ENCODE measurements around the gene MTUS2.

MTUS2 gene

DNA sequence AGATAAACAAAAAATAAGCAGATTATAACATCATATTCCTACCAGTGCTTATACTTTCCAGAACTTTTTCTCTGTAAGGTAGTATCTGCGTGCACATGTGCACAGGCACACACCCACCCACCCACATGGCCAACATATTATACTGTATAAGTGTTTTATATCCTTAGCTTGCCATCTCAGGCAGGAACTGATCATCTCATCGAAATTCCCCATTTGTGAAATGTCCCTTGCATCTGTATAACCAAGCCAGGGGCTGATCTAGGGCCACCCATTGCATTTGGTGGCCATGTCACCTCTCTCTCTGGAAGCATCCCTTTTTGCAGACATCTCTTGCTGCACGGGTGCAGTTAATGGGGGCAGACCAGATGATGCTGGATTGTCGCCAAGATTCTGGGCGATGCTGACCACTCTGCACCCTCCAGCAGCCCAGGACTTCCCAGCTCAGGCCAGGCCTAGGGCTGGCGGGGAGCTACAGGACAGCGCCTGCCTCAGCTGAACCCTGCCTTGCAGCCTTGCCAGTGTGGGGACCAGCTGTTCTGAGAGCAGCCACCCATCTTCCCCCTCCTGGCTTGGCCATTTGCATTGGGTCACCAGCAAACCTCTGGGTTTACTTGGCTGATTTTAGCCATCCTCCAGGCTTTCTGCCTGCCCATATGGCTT lies 679.5 kb downstream of the MTUS2 start:
- no peak for TF ChIP-seq EZH2phosphoT487 (conservative IDR thresholded peaks at IDR 0.05; ENCODE audit: low read length)
- H3K79me2 ChIP-seq (ENCODE audit: insufficient read depth, low read length): no peaks in the 10 kb centered on the region
- no peak overlapping the region for H3K4me3 ChIP-seq (ENCODE audit: insufficient read depth, low read length, poor library complexity, severe bottlenecking)
- no peak overlapping the region for H2AFZ ChIP-seq (ENCODE audit: low read depth, low read length, severe bottlenecking)
- H3K4me2 ChIP-seq (ENCODE audit: low read depth, low read length, poor library complexity, severe bottlenecking): no peak overlapping the region
- no peaks in the 10 kb centered on the region for H3F3A ChIP-seq (ENCODE audit: insufficient read depth)
- H4K20me1 ChIP-seq (ENCODE audit: low read depth, low read length): no peaks in the 10 kb centered on the region
- H3K36me3 ChIP-seq (ENCODE audit: low read length): no peaks in the 10 kb centered on the region
- H3K27ac ChIP-seq (ENCODE audit: low read depth, low read length): no peak overlapping the region
- H3K9me3 ChIP-seq (ENCODE audit: insufficient read depth, low read length): no peaks in the 10 kb centered on the region
- no peak overlapping the region for H3K9ac ChIP-seq (ENCODE audit: low read length)
- no peaks in the 10 kb centered on the region for H3K27me3 ChIP-seq (ENCODE audit: low read length)
- H3K9me2 ChIP-seq (replicated peaks; ENCODE audit: insufficient read depth, low read length): no peaks in the 10 kb centered on the region

DNA sequence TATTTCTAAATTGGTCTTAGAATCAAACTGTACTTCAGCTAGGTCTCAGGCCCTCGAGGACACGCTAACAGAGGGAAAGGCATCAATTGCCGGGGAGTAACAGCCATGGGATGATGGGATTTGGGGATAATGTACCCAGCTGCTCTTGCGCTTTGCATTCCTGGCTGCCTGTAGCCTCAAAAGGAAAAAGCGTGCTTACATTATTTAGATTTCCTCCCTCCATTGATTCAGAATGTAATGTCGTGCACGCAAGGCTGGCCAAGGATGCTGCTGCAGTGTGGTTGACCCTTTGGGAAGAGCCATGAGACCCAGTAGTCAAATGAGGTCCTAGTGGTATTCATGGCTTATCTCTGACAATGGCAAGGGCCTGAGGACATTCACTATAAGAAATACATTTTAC lies 680.2 kb downstream of the MTUS2 start:
- H3F3A ChIP-seq (ENCODE audit: insufficient read depth): no peaks in the 10 kb centered on the region
- no peaks in the 10 kb centered on the region for H3K9me2 ChIP-seq (replicated peaks; ENCODE audit: insufficient read depth, low read length)
- no peaks in the 10 kb centered on the region for H3K9me3 ChIP-seq (ENCODE audit: insufficient read depth, low read length)
- H3K4me2 ChIP-seq (ENCODE audit: low read depth, low read length, poor library complexity, severe bottlenecking): no peak overlapping the region
- H3K36me3 ChIP-seq (ENCODE audit: low read length): no peaks in the 10 kb centered on the region
- no peak overlapping the region for H3K4me3 ChIP-seq (ENCODE audit: insufficient read depth, low read length, poor library complexity, severe bottlenecking)
- no peak overlapping the region for H3K9ac ChIP-seq (ENCODE audit: low read length)
- no peaks in the 10 kb centered on the region for H4K20me1 ChIP-seq (ENCODE audit: low read depth, low read length)
- H3K79me2 ChIP-seq (ENCODE audit: insufficient read depth, low read length): no peaks in the 10 kb centered on the region
- no peak for TF ChIP-seq EZH2phosphoT487 (conservative IDR thresholded peaks at IDR 0.05; ENCODE audit: low read length)
- TF ChIP-seq, protein P1, sequence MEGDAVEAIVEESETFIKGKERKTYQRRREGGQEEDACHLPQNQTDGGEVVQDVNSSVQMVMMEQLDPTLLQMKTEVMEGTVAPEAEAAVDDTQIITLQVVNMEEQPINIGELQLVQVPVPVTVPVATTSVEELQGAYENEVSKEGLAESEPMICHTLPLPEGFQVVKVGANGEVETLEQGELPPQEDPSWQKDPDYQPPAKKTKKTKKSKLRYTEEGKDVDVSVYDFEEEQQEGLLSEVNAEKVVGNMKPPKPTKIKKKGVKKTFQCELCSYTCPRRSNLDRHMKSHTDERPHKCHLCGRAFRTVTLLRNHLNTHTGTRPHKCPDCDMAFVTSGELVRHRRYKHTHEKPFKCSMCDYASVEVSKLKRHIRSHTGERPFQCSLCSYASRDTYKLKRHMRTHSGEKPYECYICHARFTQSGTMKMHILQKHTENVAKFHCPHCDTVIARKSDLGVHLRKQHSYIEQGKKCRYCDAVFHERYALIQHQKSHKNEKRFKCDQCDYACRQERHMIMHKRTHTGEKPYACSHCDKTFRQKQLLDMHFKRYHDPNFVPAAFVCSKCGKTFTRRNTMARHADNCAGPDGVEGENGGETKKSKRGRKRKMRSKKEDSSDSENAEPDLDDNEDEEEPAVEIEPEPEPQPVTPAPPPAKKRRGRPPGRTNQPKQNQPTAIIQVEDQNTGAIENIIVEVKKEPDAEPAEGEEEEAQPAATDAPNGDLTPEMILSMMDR (IDR thresholded peaks at IDR 0.05; ENCODE audit: insufficient read depth, low read length, poor library complexity, severe bottlenecking): no peak
- H3K27ac ChIP-seq (ENCODE audit: low read depth, low read length): no peak overlapping the region
- no peaks in the 10 kb centered on the region for H3K27me3 ChIP-seq (ENCODE audit: low read length)
- H2AFZ ChIP-seq (ENCODE audit: low read depth, low read length, severe bottlenecking): no peak overlapping the region

DNA sequence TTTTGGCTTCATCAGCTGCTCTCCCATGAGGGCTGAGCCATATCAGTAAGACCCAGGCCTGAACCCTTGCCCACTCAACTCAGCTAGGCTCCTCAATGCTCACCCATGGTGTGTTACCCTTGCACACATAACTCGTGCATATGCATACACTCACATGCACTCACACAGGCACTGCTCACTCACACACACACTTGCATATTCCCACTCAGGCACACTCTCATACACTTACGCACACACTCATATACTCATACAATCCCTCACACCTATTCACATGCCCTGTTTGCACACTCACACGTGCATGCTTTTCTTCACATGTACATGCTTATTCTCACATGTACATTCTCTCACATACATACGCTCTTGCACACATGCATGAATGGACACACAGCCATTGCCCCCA lies 681.5 kb downstream of the MTUS2 start:
- H3K4me3 ChIP-seq (ENCODE audit: insufficient read depth, low read length, poor library complexity, severe bottlenecking): no peak overlapping the region
- TF ChIP-seq, protein P1 (IDR thresholded peaks at IDR 0.05; ENCODE audit: insufficient read depth, low read length, poor library complexity, severe bottlenecking): no peak
- TF ChIP-seq EZH2phosphoT487 (conservative IDR thresholded peaks at IDR 0.05; ENCODE audit: low read length): no peak
- H3K27ac ChIP-seq (ENCODE audit: low read depth, low read length): no peak overlapping the region
- no peaks in the 10 kb centered on the region for H3K9me2 ChIP-seq (replicated peaks; ENCODE audit: insufficient read depth, low read length)
- H3K9ac ChIP-seq (ENCODE audit: low read length): no peak overlapping the region
- H3K79me2 ChIP-seq (ENCODE audit: insufficient read depth, low read length): no peaks in the 10 kb centered on the region
- H3K4me2 ChIP-seq (ENCODE audit: low read depth, low read length, poor library complexity, severe bottlenecking): no peak overlapping the region
- H2AFZ ChIP-seq (ENCODE audit: low read depth, low read length, severe bottlenecking): no peak overlapping the region
- no peaks in the 10 kb centered on the region; the same call in 1 of the 2 replicates for H4K20me1 ChIP-seq (ENCODE audit: low read depth, low read length)
- no peaks in the 10 kb centered on the region for H3K27me3 ChIP-seq (ENCODE audit: low read length)
- H3K36me3 ChIP-seq (ENCODE audit: low read length): no peaks in the 10 kb centered on the region
- no peaks in the 10 kb centered on the region for H3F3A ChIP-seq (ENCODE audit: insufficient read depth)
- H3K9me3 ChIP-seq (ENCODE audit: insufficient read depth, low read length): no peaks in the 10 kb centered on the region

DNA sequence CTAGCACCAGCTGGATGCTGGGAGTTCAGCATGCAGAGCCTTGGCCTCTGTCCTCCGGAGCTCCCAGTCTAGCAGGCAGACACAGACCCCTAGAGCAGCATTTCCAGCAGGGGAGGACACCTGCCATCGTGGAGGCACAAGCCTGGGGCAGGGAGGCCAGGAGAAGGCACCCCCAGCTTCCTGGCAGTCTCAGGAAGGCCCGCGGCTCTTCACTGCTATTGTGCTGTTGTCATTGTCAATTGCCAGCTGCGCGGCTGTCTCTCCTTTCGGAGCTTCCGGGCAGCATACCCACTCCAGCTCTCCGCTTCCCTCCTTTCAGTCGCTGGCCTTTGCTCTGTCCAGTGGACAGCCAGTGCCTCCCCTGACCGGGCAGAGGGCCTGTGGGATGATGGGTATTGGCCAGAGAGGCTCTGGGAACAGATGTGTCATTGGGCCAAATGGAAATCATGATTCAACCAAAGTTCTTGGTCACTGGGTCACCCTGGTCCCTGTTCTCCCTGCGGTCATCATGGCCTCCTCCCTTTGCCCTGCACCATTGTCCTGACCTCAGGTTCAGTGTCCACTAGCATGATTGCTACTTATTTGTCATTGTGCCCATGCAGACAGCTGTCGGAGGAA lies 682.4 kb downstream of the MTUS2 start:
- Histone ChIP-seq H3F3A (ENCODE audit: insufficient read depth) (no peaks in the 10 kb centered on the region), H3K4me2 (ENCODE audit: low read depth, low read length, poor library complexity, severe bottlenecking) (no peak overlapping the region), H3K79me2 (ENCODE audit: insufficient read depth, low read length) (no peaks in the 10 kb centered on the region), H3K27me3 (ENCODE audit: low read length) (no peaks in the 10 kb centered on the region), H3K36me3 (ENCODE audit: low read length) (no peaks in the 10 kb centered on the region), H3K9ac (ENCODE audit: low read length) (no peak overlapping the region), H2AFZ (ENCODE audit: low read depth, low read length, severe bottlenecking) (no peak overlapping the region), H3K9me2 (replicated peaks; ENCODE audit: insufficient read depth, low read length) (no peaks in the 10 kb centered on the region), H4K20me1 (ENCODE audit: low read depth, low read length) (no peaks in the 10 kb centered on the region; the same call in 1 of the 2 replicates), H3K27ac (ENCODE audit: low read depth, low read length) (no peak overlapping the region), H3K4me3 (ENCODE audit: insufficient read depth, low read length, poor library complexity, severe bottlenecking) (no peak overlapping the region), H3K9me3 (ENCODE audit: insufficient read depth, low read length) (no peaks in the 10 kb centered on the region)
- TF ChIP-seq, protein P1 (IDR thresholded peaks at IDR 0.05; ENCODE audit: insufficient read depth, low read length, poor library complexity, severe bottlenecking): no peak
- TF ChIP-seq EZH2phosphoT487 (conservative IDR thresholded peaks at IDR 0.05; ENCODE audit: low read length): no peak

Data from SU-DHL-6 (cell line).